ENCODE measurements around the gene DQX1.

The DQX1 gene

GRCh38 chr2:74481961-74482800 lies 43.9 kb downstream of the DQX1 start (continued):
- TF ChIP-seq ZNF23 (tag by site-specific recombination; IDR thresholded peaks at IDR 0.05; ENCODE audit: borderline replicate concordance): no peak
- TF ChIP-seq ZNF202 (tag by site-specific recombination; IDR thresholded peaks at IDR 0.05; ENCODE audit: borderline replicate concordance): no peak
- TF ChIP-seq, protein P1, sequence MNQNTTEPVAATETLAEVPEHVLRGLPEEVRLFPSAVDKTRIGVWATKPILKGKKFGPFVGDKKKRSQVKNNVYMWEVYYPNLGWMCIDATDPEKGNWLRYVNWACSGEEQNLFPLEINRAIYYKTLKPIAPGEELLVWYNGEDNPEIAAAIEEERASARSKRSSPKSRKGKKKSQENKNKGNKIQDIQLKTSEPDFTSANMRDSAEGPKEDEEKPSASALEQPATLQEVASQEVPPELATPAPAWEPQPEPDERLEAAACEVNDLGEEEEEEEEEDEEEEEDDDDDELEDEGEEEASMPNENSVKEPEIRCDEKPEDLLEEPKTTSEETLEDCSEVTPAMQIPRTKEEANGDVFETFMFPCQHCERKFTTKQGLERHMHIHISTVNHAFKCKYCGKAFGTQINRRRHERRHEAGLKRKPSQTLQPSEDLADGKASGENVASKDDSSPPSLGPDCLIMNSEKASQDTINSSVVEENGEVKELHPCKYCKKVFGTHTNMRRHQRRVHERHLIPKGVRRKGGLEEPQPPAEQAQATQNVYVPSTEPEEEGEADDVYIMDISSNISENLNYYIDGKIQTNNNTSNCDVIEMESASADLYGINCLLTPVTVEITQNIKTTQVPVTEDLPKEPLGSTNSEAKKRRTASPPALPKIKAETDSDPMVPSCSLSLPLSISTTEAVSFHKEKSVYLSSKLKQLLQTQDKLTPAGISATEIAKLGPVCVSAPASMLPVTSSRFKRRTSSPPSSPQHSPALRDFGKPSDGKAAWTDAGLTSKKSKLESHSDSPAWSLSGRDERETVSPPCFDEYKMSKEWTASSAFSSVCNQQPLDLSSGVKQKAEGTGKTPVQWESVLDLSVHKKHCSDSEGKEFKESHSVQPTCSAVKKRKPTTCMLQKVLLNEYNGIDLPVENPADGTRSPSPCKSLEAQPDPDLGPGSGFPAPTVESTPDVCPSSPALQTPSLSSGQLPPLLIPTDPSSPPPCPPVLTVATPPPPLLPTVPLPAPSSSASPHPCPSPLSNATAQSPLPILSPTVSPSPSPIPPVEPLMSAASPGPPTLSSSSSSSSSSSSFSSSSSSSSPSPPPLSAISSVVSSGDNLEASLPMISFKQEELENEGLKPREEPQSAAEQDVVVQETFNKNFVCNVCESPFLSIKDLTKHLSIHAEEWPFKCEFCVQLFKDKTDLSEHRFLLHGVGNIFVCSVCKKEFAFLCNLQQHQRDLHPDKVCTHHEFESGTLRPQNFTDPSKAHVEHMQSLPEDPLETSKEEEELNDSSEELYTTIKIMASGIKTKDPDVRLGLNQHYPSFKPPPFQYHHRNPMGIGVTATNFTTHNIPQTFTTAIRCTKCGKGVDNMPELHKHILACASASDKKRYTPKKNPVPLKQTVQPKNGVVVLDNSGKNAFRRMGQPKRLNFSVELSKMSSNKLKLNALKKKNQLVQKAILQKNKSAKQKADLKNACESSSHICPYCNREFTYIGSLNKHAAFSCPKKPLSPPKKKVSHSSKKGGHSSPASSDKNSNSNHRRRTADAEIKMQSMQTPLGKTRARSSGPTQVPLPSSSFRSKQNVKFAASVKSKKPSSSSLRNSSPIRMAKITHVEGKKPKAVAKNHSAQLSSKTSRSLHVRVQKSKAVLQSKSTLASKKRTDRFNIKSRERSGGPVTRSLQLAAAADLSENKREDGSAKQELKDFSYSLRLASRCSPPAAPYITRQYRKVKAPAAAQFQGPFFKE (tag by site-specific recombination; IDR thresholded peaks at IDR 0.05; ENCODE audit: borderline replicate concordance): peak; percentile 83; the same call in 1 of the 2 replicates
- TF ChIP-seq SALL2 (tag by site-specific recombination; IDR thresholded peaks at IDR 0.05; ENCODE audit: borderline replicate concordance): no peak
- TF ChIP-seq ZNF626 (tag by site-specific recombination; IDR thresholded peaks at IDR 0.05): no peak
- no peak for TF ChIP-seq KLF1 (tag by site-specific recombination; IDR thresholded peaks at IDR 0.05)
- TF ChIP-seq ZIC2 (tag by site-specific recombination; IDR thresholded peaks at IDR 0.05): peak; percentile 82
- TF ChIP-seq HOXD13 (CRISPR knock-in tag; IDR thresholded peaks at IDR 0.05; ENCODE audit: borderline replicate concordance): no peak
- TF ChIP-seq, protein P2, sequence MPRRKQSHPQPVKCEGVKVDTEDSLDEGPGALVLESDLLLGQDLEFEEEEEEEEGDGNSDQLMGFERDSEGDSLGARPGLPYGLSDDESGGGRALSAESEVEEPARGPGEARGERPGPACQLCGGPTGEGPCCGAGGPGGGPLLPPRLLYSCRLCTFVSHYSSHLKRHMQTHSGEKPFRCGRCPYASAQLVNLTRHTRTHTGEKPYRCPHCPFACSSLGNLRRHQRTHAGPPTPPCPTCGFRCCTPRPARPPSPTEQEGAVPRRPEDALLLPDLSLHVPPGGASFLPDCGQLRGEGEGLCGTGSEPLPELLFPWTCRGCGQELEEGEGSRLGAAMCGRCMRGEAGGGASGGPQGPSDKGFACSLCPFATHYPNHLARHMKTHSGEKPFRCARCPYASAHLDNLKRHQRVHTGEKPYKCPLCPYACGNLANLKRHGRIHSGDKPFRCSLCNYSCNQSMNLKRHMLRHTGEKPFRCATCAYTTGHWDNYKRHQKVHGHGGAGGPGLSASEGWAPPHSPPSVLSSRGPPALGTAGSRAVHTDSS (tag by site-specific recombination; IDR thresholded peaks at IDR 0.05): no peak
- TF ChIP-seq ZNF398 (tag by site-specific recombination; IDR thresholded peaks at IDR 0.05): no peak
- no peak for TF ChIP-seq ZBTB49 (tag by site-specific recombination; IDR thresholded peaks at IDR 0.05; ENCODE audit: low read depth)
- no peak for TF ChIP-seq ZNF658 (tag by site-specific recombination; IDR thresholded peaks at IDR 0.05)
- TF ChIP-seq, protein P3, sequence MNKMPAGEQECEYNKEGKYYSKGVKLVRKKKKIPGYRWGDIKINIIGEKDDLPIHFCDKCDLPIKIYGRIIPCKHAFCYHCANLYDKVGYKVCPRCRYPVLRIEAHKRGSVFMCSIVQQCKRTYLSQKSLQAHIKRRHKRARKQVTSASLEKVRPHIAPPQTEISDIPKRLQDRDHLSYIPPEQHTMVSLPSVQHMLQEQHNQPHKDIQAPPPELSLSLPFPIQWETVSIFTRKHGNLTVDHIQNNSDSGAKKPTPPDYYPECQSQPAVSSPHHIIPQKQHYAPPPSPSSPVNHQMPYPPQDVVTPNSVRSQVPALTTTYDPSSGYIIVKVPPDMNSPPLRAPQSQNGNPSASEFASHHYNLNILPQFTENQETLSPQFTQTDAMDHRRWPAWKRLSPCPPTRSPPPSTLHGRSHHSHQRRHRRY (tag by site-specific recombination; IDR thresholded peaks at IDR 0.05): no peak
- no peak for TF ChIP-seq ZSCAN23 (tag by site-specific recombination; IDR thresholded peaks at IDR 0.05)
- no peak for TF ChIP-seq ZNF514 (tag by site-specific recombination; IDR thresholded peaks at IDR 0.05)
- TF ChIP-seq GFI1B (tag by site-specific recombination; IDR thresholded peaks at IDR 0.05): no peak
- no peak for TF ChIP-seq ZNF530 (tag by site-specific recombination; IDR thresholded peaks at IDR 0.05; ENCODE audit: low read depth)
- no peak for TF ChIP-seq TRIM28 (IDR thresholded peaks at IDR 0.05; ENCODE audit: borderline replicate concordance, low read length)
- no peak for TF ChIP-seq ZNF266 (tag by site-specific recombination; IDR thresholded peaks at IDR 0.05; ENCODE audit: low read depth)
- TF ChIP-seq ZNF292 (tag by site-specific recombination; IDR thresholded peaks at IDR 0.05; ENCODE audit: borderline replicate concordance, low read depth): no peak
- TF ChIP-seq ZNF624 (tag by site-specific recombination; IDR thresholded peaks at IDR 0.05): no peak
- no peak for TF ChIP-seq ZNF26 (tag by site-specific recombination; IDR thresholded peaks at IDR 0.05)
- no peak for TF ChIP-seq MYNN (tag by site-specific recombination; IDR thresholded peaks at IDR 0.05; ENCODE audit: borderline replicate concordance)
